Esophagus muscularis mucosa (tissue), 4 donors: ENCODE results near the gene ZMIZ1. TPM values are rescaled to one million over a fixed set of nuclear protein-coding genes. Genes with fewer than 3 reads are reported as not detected.

Source experiments
- DNase-seq: peaks from one replicate; pipeline ENCODE4 v3.0.0-alpha.2; 2017; ENCODE audit errors: extremely low spot score
- H3K27ac ChIP-seq, 4 donors: fragments of 200-600 bp; sonication (generic); replicated peaks in 1 of 4; 1 replicate in 3 of 4; 2 replicates in 1 of 4; pipeline ENCODE4 v1.5.1; 2016 to 2019; ENCODE audit warnings: mild to moderate bottlenecking in 1 of 4
- H3K27me3 ChIP-seq, 4 donors: fragments of 200-600 bp; sonication (generic); one replicate each; pipeline versions ENCODE4 v1.5.1 to v1.6.0; 2016 to 2019
- H3K36me3 ChIP-seq, 4 donors: fragments of 200-600 bp; sonication (generic); one replicate each; pipeline ENCODE4 v1.5.1; 2016 to 2019
- H3K4me1 ChIP-seq, 4 donors: fragments of 200-600 bp; sonication (generic); one replicate each; pipeline ENCODE4 v1.5.1; 2016 to 2019
- H3K4me3 ChIP-seq, 4 donors: fragments of 200-600 bp; sonication (generic); 1 replicate in 2 of 4; 2 replicates in 2 of 4; pipeline ENCODE4 v1.5.1; 2016 to 2019; ENCODE audit warnings: mild to moderate bottlenecking in 4 of 4, moderate library complexity in 1 of 4
- H3K9me3 ChIP-seq, 4 donors: fragments of 200-600 bp; sonication (generic); 1 replicate in 3 of 4; 2 replicates in 1 of 4; pipeline ENCODE4 v1.5.1; 2016 to 2019
- CTCF ChIP-seq, 3 experiments: fragments of 200-600 bp in 2 of 3; fragments of 450-650 bp in 1 of 3; sonication (generic) in 2 of 3; IDR thresholded peaks; one replicate each; pipeline ENCODE4 v1.5.1; 2017 to 2019; ENCODE audit warnings: antibody characterized with exemption in 3 of 3, mild to moderate bottlenecking in 2 of 3, moderate library complexity in 1 of 3
- EP300 ChIP-seq: sonication (generic); formaldehyde crosslinking; IDR thresholded peaks from one replicate; pipeline ENCODE4 v1.6.1; 2017; ENCODE audit warnings: antibody characterized with exemption
- POLR2A ChIP-seq: fragments of 450-650 bp; IDR thresholded peaks from one replicate; pipeline ENCODE4 v1.6.1; 2017; ENCODE audit warnings: antibody characterized with exemption, moderate library complexity, mild to moderate bottlenecking, low read depth
- POLR2AphosphoS5 ChIP-seq, 2 donors: sonication (generic); formaldehyde crosslinking; IDR thresholded peaks; one replicate each; pipeline ENCODE4 v1.6.1; 2017; ENCODE audit warnings: antibody characterized with exemption in 2 of 2
- WGBS: methylation state at CpG from one replicate; pipeline ENCODE4 v1.1.5; 2018; 5-methylcytosine and 5-hydroxymethylcytosine counted together
- intact Hi-C: fragments of 100-400 bp; cut with DNase I; formaldehyde crosslinking; loops from one replicate; pipeline ENCODE4 v1.15.1; 2023
- total RNA-seq, 4 donors: library from RNA; depleted of rRNA; stranded (reverse); fragments of >200 nt; gene quantifications; one replicate each; pipeline versions ENCODE4 v1.1.0 to v1.2.1, GENCODE V29; 2016

ZMIZ1 gene
- total RNA-seq, 4 donors from 2014 or later = 48.7 to 87.2 (median 66.0) TPM

GRCh38 chr10:79270466-79271246, 201.9 kb downstream of the ZMIZ1 start:
- intact Hi-C loops = loop anchor here (5.0 kb wide), 1 partner anchor 43 kb away; no protein-coding TSS in a partner anchor
- H3K4me3 ChIP-seq = no peak overlapping the region
- WGBS = 74% methylated on average over 16 of the region's 16 CpGs
- no peak for DNase-seq
- no peak for TF ChIP-seq CTCF (IDR thresholded peaks at IDR 0.05)
- TF ChIP-seq EP300 = no peak
- TF ChIP-seq POLR2A = no peak
- no peak for TF ChIP-seq POLR2AphosphoS5 (IDR thresholded peaks at IDR 0.05)
- peaks cover 93 to 100% (median 98%) of the 10 kb centered on the region in 4 donors for H3K4me1 ChIP-seq
- peaks cover 0 to 19% (median 0%) of the 10 kb centered on the region in 4 donors for H3K36me3 ChIP-seq
- H3K9me3 ChIP-seq = no peaks in the 10 kb centered on the region
- peak overlapping the region in 3 of 4 donors; percentile 15 to 51 (median 44) for H3K27ac ChIP-seq
- H3K27me3 ChIP-seq = no peaks in the 10 kb centered on the region

GRCh38 chr10:79272353-79272752, 203.6 kb downstream of the ZMIZ1 start:
- no peaks in the 10 kb centered on the region for H3K27me3 ChIP-seq
- H3K27ac ChIP-seq = peak overlapping the region in 2 of 4 donors; percentile 82 to 90
- no peak for DNase-seq
- H3K4me1 ChIP-seq = peaks cover 81 to 91% (median 89%) of the 10 kb centered on the region in 4 donors
- intact Hi-C loops = loop anchor here (5.0 kb wide), 1 partner anchor 45 kb away; no protein-coding TSS in a partner anchor
- TF ChIP-seq EP300 (no peak), POLR2A (no peak)
- peaks cover 4 to 34% (median 9%) of the 10 kb centered on the region in 4 donors for H3K36me3 ChIP-seq
- WGBS = 95% methylated on average over 13 of the region's 13 CpGs
- no peaks in the 10 kb centered on the region for H3K9me3 ChIP-seq
- no peak overlapping the region for H3K4me3 ChIP-seq

- no peaks in the 10 kb centered on the region for H3K27me3 ChIP-seq
- peak overlapping the region; percentile 78 to 90 (median 82) for H3K27ac ChIP-seq
- H3K36me3 ChIP-seq = peaks cover 13 to 36% (median 19%) of the 10 kb centered on the region in 4 donors
- 50% methylated on average over 10 of the region's 10 CpGs for WGBS
- H3K4me3 ChIP-seq = no peak overlapping the region
- peaks cover 68 to 79% (median 77%) of the 10 kb centered on the region in 4 donors for H3K4me1 ChIP-seq
- no peak for TF ChIP-seq POLR2A
- TF ChIP-seq EP300 = no peak
- TF ChIP-seq POLR2AphosphoS5 (IDR thresholded peaks at IDR 0.05) = no peak
- no peak for TF ChIP-seq CTCF (IDR thresholded peaks at IDR 0.05)
- intact Hi-C loops = loop anchor here (5.0 kb wide), 1 partner anchor 46 kb away; no protein-coding TSS in a partner anchor
- DNase-seq = no peak
- no peaks in the 10 kb centered on the region for H3K9me3 ChIP-seq
Measured at GRCh38 chr10:79273604-79274003, 204.8 kb downstream of the ZMIZ1 start.

GRCh38 chr10:79274279-79275104, 205.7 kb downstream of the ZMIZ1 start:
- Histone ChIP-seq H3K4me3 (peak overlapping the region; percentile 1 to 18 (median 8)), H3K9me3 (no peaks in the 10 kb centered on the region), H3K4me1 (peaks cover 59 to 70% (median 68%) of the 10 kb centered on the region in 4 donors), H3K27me3 (no peaks in the 10 kb centered on the region), H3K27ac (peak overlapping the region; percentile 78 to 90 (median 82)), H3K36me3 (peaks cover 13 to 38% (median 26%) of the 10 kb centered on the region in 4 donors)
- peak; percentile 96 for DNase-seq
- TF ChIP-seq CTCF (IDR thresholded peaks at IDR 0.05) = peak in 1 of 3 experiments; percentile 23
- TF ChIP-seq POLR2AphosphoS5 (IDR thresholded peaks at IDR 0.05) = peak; percentile 75 to 87
- peak; percentile 71 for TF ChIP-seq EP300
- TF ChIP-seq POLR2A = no peak
- intact Hi-C loops = loop anchor here (5.0 kb wide), 1 partner anchor 47 kb away; no protein-coding TSS in a partner anchor
- 33% methylated on average over 23 of the region's 32 CpGs for WGBS
